Measurements from ENCODE around the gene ROS1. TPM values are rescaled to one million over a fixed set of nuclear protein-coding genes. Genes with fewer than 3 reads are reported as not detected.

The ROS1 gene
- total and polyA plus RNA-seq, 10 of the 15 experiments (the other 5 are each of a cell fraction or from before 2014, with no cell fraction given): under 0.01 to 0.07 (median 0.03) TPM; not detected in 5

DNA sequence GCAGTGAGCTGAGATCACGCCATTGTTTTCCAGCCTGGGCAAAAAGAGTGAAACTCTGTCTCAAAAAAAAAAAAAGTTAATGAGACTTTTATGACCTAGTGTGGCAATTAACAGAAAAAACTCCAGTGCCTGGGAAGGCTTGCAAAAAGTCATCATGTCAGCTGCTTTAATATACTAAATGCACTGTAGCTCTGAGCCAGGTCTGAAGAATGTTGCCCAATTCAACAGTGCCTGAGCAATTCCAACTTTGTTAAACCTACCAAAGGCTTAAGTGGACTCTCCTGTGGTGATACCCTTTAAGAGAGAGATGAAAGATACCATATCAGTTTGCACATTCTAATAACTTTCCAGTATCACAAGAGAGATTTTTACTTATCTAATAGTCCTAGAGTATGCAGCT lies 6.5 kb upstream of the ROS1 start:
- WGBS (ENCODE audit: insufficient coverage, insufficient replicate concordance, low lambda C conversion rate, missing lambda C conversion rate): 88% methylated on average over 1 of the region's 1 CpG
- in situ Hi-C loops (cut with MboI): no loop called here
- FAIRE-seq: no peak
- no peaks in the 10 kb centered on the region for H3K79me2 ChIP-seq (ENCODE audit: control insufficient read depth, insufficient read depth, low read length)
- no peaks in the 10 kb centered on the region for H3K4me1 ChIP-seq (ENCODE audit: control insufficient read depth, insufficient read depth, low read length)
- no peaks in the 10 kb centered on the region for H3K36me3 ChIP-seq (ENCODE audit: control insufficient read depth in 2 of 2, insufficient read depth in 2 of 2, low read length in 1 of 2)
- TF ChIP-seq SMARCA5 (IDR thresholded peaks at IDR 0.05) (no peak), CREM (IDR thresholded peaks at IDR 0.05; ENCODE audit: low read depth) (no peak), EP300 (IDR thresholded peaks at IDR 0.05; ENCODE audit: borderline replicate concordance in 1 of 2, control insufficient read depth in 1 of 2, low read depth in 2 of 2, low read length in 2 of 2) (no peak)
- no peak for DNase-seq (ENCODE audit: low read depth, low spot score)
- H4K20me1 ChIP-seq (ENCODE audit: control insufficient read depth, insufficient read depth): no peaks in the 10 kb centered on the region
- SMC1A ChIA-PET (ENCODE audit: uncharacterized antibody, unreplicated experiment): interaction anchor here (1.1 kb wide), 1 partner anchor 128 kb away, joined by 5 read pairs; no protein-coding TSS in a partner anchor
- CTCF ChIA-PET: interaction anchor here (2.8 kb wide), 1 partner anchor 17 kb away, joined by 9 read pairs; no protein-coding TSS in a partner anchor
- no peak overlapping the region for H2AFZ ChIP-seq (ENCODE audit: control insufficient read depth, low read depth, low read length)
- intact Hi-C loops (cut with micrococcal nuclease; ENCODE audit: unreplicated experiment): no loop called here
- no peaks in the 10 kb centered on the region for H3K9me3 ChIP-seq (replicated peaks; ENCODE audit: control insufficient read depth, insufficient read depth, low read length)
- H3K4me3 ChIP-seq: no peak overlapping the region
- H3K27ac ChIP-seq (ENCODE audit: control insufficient read depth, insufficient read depth): no peak overlapping the region
- H3K9ac ChIP-seq (ENCODE audit: control insufficient read depth, insufficient read depth, low read length): no peak overlapping the region
- POLR2A ChIA-PET: no interaction called here
- H3K4me2 ChIP-seq (ENCODE audit: control insufficient read depth, insufficient read depth): no peak overlapping the region
- no peak for ATAC-seq
- no peaks in the 10 kb centered on the region for H3K27me3 ChIP-seq (replicated peaks in 1 of 2; ENCODE audit: control insufficient read depth in 2 of 2, insufficient read depth in 2 of 2, low read length in 1 of 2)
- RAD21 ChIA-PET (ENCODE audit: unreplicated experiment): interaction anchor here (1.6 kb wide), 1 partner anchor 18 kb away, joined by 3 read pairs; no protein-coding TSS in a partner anchor
- no TSS peak for BruUV-seq (replicated peaks)

DNA sequence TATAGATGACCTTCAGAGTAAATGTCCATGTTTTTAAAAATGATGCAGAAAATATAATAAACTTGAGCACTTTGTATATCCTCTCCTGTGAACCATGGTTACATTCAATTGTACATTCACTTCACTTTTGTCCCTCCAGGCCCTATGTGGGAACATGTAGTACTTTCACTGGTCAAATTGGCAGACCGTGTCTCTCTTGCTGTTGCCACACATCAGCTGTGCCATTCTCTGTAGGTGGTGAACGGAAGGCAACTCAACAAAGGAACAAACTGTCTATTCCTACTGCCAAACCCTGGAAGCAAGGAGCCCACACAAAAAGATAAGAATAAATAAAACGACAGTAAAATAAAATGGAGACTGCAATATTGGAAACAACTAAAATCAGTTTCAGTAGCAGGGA lies 2.0 kb downstream of the ROS1 start:
- FAIRE-seq: no peak
- TF ChIP-seq BHLHE40 (IDR thresholded peaks at IDR 0.05; ENCODE audit: borderline replicate concordance in 1 of 2, low read depth in 2 of 2, low read length in 1 of 2) (no peak), HDAC2 (IDR thresholded peaks at IDR 0.05) (no peak), DPF2 (IDR thresholded peaks at IDR 0.05) (no peak), GABPA (IDR thresholded peaks at IDR 0.05; ENCODE audit: low read depth) (no peak), TBL1XR1 (IDR thresholded peaks at IDR 0.05; ENCODE audit: low read depth, low read length) (no peak), YBX1 (IDR thresholded peaks at IDR 0.05) (no peak), CHD2 (IDR thresholded peaks at IDR 0.05; ENCODE audit: borderline replicate concordance, low read depth, low read length) (no peak), KAT2A (conservative IDR thresholded peaks at IDR 0.05; ENCODE audit: control insufficient read depth, low read depth, low read length) (no peak)
- TF ChIP-seq, protein P1, sequence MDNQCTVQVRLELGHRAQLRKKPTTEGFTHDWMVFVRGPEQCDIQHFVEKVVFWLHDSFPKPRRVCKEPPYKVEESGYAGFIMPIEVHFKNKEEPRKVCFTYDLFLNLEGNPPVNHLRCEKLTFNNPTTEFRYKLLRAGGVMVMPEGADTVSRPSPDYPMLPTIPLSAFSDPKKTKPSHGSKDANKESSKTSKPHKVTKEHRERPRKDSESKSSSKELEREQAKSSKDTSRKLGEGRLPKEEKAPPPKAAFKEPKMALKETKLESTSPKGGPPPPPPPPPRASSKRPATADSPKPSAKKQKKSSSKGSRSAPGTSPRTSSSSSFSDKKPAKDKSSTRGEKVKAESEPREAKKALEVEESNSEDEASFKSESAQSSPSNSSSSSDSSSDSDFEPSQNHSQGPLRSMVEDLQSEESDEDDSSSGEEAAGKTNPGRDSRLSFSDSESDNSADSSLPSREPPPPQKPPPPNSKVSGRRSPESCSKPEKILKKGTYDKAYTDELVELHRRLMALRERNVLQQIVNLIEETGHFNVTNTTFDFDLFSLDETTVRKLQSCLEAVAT (IDR thresholded peaks at IDR 0.05): no peak
- TF ChIP-seq, protein P2, sequence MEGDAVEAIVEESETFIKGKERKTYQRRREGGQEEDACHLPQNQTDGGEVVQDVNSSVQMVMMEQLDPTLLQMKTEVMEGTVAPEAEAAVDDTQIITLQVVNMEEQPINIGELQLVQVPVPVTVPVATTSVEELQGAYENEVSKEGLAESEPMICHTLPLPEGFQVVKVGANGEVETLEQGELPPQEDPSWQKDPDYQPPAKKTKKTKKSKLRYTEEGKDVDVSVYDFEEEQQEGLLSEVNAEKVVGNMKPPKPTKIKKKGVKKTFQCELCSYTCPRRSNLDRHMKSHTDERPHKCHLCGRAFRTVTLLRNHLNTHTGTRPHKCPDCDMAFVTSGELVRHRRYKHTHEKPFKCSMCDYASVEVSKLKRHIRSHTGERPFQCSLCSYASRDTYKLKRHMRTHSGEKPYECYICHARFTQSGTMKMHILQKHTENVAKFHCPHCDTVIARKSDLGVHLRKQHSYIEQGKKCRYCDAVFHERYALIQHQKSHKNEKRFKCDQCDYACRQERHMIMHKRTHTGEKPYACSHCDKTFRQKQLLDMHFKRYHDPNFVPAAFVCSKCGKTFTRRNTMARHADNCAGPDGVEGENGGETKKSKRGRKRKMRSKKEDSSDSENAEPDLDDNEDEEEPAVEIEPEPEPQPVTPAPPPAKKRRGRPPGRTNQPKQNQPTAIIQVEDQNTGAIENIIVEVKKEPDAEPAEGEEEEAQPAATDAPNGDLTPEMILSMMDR (IDR thresholded peaks at IDR 0.05 in 2 of 3, conservative IDR thresholded peaks at IDR 0.05 in 1 of 3; ENCODE audit: control insufficient read depth in 2 of 3, extremely low read depth in 1 of 3, insufficient read depth in 1 of 3, low read depth in 3 of 3, low read length in 3 of 3): no peak
- BruUV-seq (replicated peaks): no TSS peak
- in situ Hi-C loops (cut with MboI): no loop called here
- Histone ChIP-seq H3K9me3 (replicated peaks; ENCODE audit: control insufficient read depth, insufficient read depth, low read length) (no peaks in the 10 kb centered on the region), H3K4me1 (ENCODE audit: control insufficient read depth, insufficient read depth, low read length) (no peaks in the 10 kb centered on the region), H3K4me2 (ENCODE audit: control insufficient read depth, insufficient read depth) (no peak overlapping the region), H3K4me3 (no peak overlapping the region), H3K9ac (ENCODE audit: control insufficient read depth, insufficient read depth, low read length) (no peak overlapping the region), H3K79me2 (ENCODE audit: control insufficient read depth, insufficient read depth, low read length) (no peaks in the 10 kb centered on the region), H4K20me1 (ENCODE audit: control insufficient read depth, insufficient read depth) (no peaks in the 10 kb centered on the region), H3K27ac (ENCODE audit: control insufficient read depth, insufficient read depth) (no peak overlapping the region), H2AFZ (ENCODE audit: control insufficient read depth, low read depth, low read length) (no peak overlapping the region), H3K36me3 (ENCODE audit: control insufficient read depth in 2 of 2, insufficient read depth in 2 of 2, low read length in 1 of 2) (no peaks in the 10 kb centered on the region), H3K27me3 (replicated peaks in 1 of 2; ENCODE audit: control insufficient read depth in 2 of 2, insufficient read depth in 2 of 2, low read length in 1 of 2) (no peaks in the 10 kb centered on the region; a peak in 1 of 4 replicates)
- 12% methylated on average over 3 of the region's 3 CpGs for WGBS (ENCODE audit: insufficient coverage, insufficient replicate concordance, low lambda C conversion rate, missing lambda C conversion rate)
- DNase-seq (ENCODE audit: low read depth, low spot score): no peak
- intact Hi-C loops (cut with micrococcal nuclease; ENCODE audit: unreplicated experiment): no loop called here
- ChIA-PET RAD21 (ENCODE audit: unreplicated experiment) (no interaction called here), SMC1A (ENCODE audit: uncharacterized antibody, unreplicated experiment) (no interaction called here), CTCF (no interaction called here), POLR2A (no interaction called here)
- ATAC-seq: no peak

Data from GM12878 (cell line).